ENCODE results near the gene ATP10D. TPM values are rescaled to one million over a fixed set of nuclear protein-coding genes. Genes with fewer than 3 reads are reported as not detected.

The ATP10D gene
- total and polyA plus RNA-seq, 9 of the 15 experiments (the other 6 are each of a cell fraction or from before 2014, with no cell fraction given) = 0.10 to 0.36 (median 0.19) TPM; not detected in 1

DNA sequence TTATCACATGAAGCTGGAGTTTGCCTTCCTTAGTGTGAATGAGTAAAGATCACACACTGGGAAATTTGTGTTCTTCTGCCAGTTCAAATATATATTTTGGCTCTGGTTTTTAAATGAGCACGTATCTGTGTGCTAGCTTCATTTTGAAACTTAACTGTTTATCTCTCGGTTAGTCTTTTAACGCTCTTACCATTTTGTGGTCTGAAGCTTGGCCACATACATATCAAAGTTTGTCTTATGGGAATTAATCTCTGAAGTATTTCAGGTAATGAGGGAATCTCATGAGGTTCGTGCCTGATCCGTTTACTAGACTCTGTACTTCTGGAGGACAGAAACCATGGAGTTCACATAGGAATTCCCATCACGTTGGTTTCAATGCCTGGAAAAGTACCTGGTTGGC lies 13.8 kb downstream of the ATP10D start (continued):
- TF ChIP-seq HNRNPK (IDR thresholded peaks at IDR 0.05; ENCODE audit: low read depth, low read length, poor library complexity, severe bottlenecking) (no peak), PURB (CRISPR knock-in tag; IDR thresholded peaks at IDR 0.05; ENCODE audit: low read depth) (no peak), TBP (optimal IDR thresholded peaks at IDR 0.05; ENCODE audit: low read depth, low read length) (no peak), NCOA4 (IDR thresholded peaks at IDR 0.05; ENCODE audit: partially characterized antibody) (no peak)

- FAIRE-seq (no peak), ATAC-seq (no peak), DNase-seq (ENCODE audit: extremely low read depth in 1 of 4, low spot score in 3 of 4) (no peak)
- H3K27me3 ChIP-seq (ENCODE audit: control insufficient read depth in 2 of 2, insufficient read depth in 2 of 2, low read length in 2 of 2) = no peaks in the 10 kb centered on the region
- H3K4me1 ChIP-seq (replicated peaks in 1 of 2; ENCODE audit: control insufficient read depth in 2 of 2, insufficient read depth in 2 of 2, low read length in 2 of 2) = no peaks in the 10 kb centered on the region
- no peak overlapping the region for H3K4me2 ChIP-seq (ENCODE audit: insufficient read depth, low read length)
- intact Hi-C loops (cut with micrococcal nuclease) (no loop called here), in situ Hi-C loops (cut with MboI) (no loop called here)
- H4K20me1 ChIP-seq (replicated peaks; ENCODE audit: control insufficient read depth, insufficient read depth, low read length) = no peaks in the 10 kb centered on the region
- no peak overlapping the region for H3K4me3 ChIP-seq
- ChIA-PET CTCF (ENCODE audit: low intra/inter-chr PET ratio) (no interaction called here), POLR2A (no interaction called here)
- 0% methylated on average over 2 of the region's 2 CpGs for WGBS (ENCODE audit: insufficient coverage, low coverage, missing lambda C conversion rate)
- H2AFZ ChIP-seq (ENCODE audit: low read depth, low read length) = no peak overlapping the region
- H3K9ac ChIP-seq (ENCODE audit: insufficient read depth in 1 of 2, low read depth in 2 of 2, low read length in 2 of 2) = no peak overlapping the region
- BruUV-seq (replicated peaks) = no TSS peak
- H3K9me1 ChIP-seq (ENCODE audit: control insufficient read depth, insufficient read depth, low read length) = no peaks in the 10 kb centered on the region
- H3K27ac ChIP-seq (ENCODE audit: extremely low read depth, low read depth, low read length) = no peak overlapping the region
- no peaks in the 10 kb centered on the region for H3K79me2 ChIP-seq (ENCODE audit: control insufficient read depth, insufficient read depth, low read length)
- H3K36me3 ChIP-seq (ENCODE audit: control insufficient read depth, insufficient read depth, low read length) = no peaks in the 10 kb centered on the region
- no peaks in the 10 kb centered on the region for H3K9me3 ChIP-seq (replicated peaks; ENCODE audit: control insufficient read depth, insufficient read depth, low read depth, low read length)
- TF ChIP-seq ZNF644 (tag; IDR thresholded peaks at IDR 0.05; ENCODE audit: low read depth) (no peak), ZNF436 (CRISPR knock-in tag; IDR thresholded peaks at IDR 0.05) (no peak), MECOM (CRISPR knock-in tag; IDR thresholded peaks at IDR 0.05) (no peak), SFPQ (IDR thresholded peaks at IDR 0.05; ENCODE audit: low read depth, low read length) (no peak), ZEB2 (IDR thresholded peaks at IDR 0.05) (no peak), HEY1 (CRISPR knock-in tag; IDR thresholded peaks at IDR 0.05; ENCODE audit: borderline replicate concordance) (no peak), FOXK1 (CRISPR knock-in tag; IDR thresholded peaks at IDR 0.05; ENCODE audit: borderline replicate concordance) (no peak), ZNF778 (CRISPR knock-in tag; IDR thresholded peaks at IDR 0.05) (no peak), TFAM (CRISPR knock-in tag; conservative IDR thresholded peaks at IDR 0.05) (no peak), ZNF668 (CRISPR knock-in tag; IDR thresholded peaks at IDR 0.05) (no peak), FOS (IDR thresholded peaks at IDR 0.05; ENCODE audit: extremely low read depth, insufficient read length) (no peak)
- TF ChIP-seq, protein P1, sequence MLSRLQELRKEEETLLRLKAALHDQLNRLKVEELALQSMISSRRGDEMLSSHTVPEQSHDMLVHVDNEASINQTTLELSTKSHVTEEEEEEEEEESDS (CRISPR knock-in tag; IDR thresholded peaks at IDR 0.05) = no peak
- TF ChIP-seq, protein P2, sequence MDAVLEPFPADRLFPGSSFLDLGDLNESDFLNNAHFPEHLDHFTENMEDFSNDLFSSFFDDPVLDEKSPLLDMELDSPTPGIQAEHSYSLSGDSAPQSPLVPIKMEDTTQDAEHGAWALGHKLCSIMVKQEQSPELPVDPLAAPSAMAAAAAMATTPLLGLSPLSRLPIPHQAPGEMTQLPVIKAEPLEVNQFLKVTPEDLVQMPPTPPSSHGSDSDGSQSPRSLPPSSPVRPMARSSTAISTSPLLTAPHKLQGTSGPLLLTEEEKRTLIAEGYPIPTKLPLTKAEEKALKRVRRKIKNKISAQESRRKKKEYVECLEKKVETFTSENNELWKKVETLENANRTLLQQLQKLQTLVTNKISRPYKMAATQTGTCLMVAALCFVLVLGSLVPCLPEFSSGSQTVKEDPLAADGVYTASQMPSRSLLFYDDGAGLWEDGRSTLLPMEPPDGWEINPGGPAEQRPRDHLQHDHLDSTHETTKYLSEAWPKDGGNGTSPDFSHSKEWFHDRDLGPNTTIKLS (IDR thresholded peaks at IDR 0.05; ENCODE audit: borderline replicate concordance, low read depth) = no peak
- TF ChIP-seq, protein P3, sequence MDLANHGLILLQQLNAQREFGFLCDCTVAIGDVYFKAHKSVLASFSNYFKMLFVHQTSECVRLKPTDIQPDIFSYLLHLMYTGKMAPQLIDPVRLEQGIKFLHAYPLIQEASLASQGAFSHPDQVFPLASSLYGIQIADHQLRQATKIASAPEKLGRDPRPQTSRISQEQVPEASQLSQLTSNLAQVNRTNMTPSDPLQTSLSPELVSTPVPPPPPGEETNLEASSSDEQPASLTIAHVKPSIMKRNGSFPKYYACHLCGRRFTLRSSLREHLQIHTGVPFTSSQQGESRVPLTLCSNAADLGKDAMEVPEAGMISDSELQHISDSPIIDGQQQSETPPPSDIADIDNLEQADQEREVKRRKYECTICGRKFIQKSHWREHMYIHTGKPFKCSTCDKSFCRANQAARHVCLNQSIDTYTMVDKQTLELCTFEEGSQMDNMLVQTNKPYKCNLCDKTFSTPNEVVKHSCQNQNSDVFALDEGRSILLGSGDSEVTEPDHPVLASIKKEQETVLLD (IDR thresholded peaks at IDR 0.05) = no peak
Observed at GRCh38 chr4:47499700-47500099, 14.6 kb downstream of the ATP10D start.
